GM12878 (cell line): ENCODE data around the gene SHOC2. TPM values are rescaled to one million over a fixed set of nuclear protein-coding genes. Genes with fewer than 3 reads are reported as not detected.
A peak's percentile ranks its signal among the peaks of the same experiment; 100 is the strongest.

ENCODE experiments used
- CEBPB ChIP-seq, 2 experiments: fragments of 150-350 bp in 1 of 2; IDR thresholded peaks; 2 replicates each; pipeline ENCODE4 v1.6.1; 2012 to 2014; ENCODE audit warnings: low read depth in 2 of 2, low read length in 2 of 2, borderline replicate concordance in 1 of 2, inconsistent platforms in 1 of 2
- EED ChIP-seq: sonication (generic); IDR thresholded peaks from 2 replicates; pipeline ENCODE4 v1.6.1; 2016; ENCODE audit warnings: antibody characterized with exemption, low read depth
- ETV6 ChIP-seq, 2 experiments: fragments of 450-650 bp in 1 of 2; IDR thresholded peaks in 1 of 2; conservative IDR thresholded peaks in 1 of 2; 2 replicates each; pipeline ENCODE4 v1.6.1; 2014; ENCODE audit warnings: antibody characterized with exemption in 1 of 2, borderline replicate concordance in 1 of 2, low read depth in 1 of 2, mild to moderate bottlenecking in 1 of 2, moderate library complexity in 1 of 2
- IKZF2 ChIP-seq, 2 experiments: fragments of 450-650 bp; IDR thresholded peaks; 2 replicates each; pipeline ENCODE4 v1.6.1; 2017; ENCODE audit warnings: mild to moderate bottlenecking in 2 of 2, moderate library complexity in 2 of 2
- LARP7 ChIP-seq: fragments of 450-650 bp; IDR thresholded peaks from 2 replicates; pipeline ENCODE4 v1.6.1; 2017; ENCODE audit warnings: mild to moderate bottlenecking
- NR2C1 ChIP-seq: fragments of 450-650 bp; IDR thresholded peaks from 2 replicates; pipeline ENCODE4 v1.6.1; 2017; ENCODE audit warnings: antibody characterized with exemption, mild to moderate bottlenecking, moderate library complexity
- NR2F1 ChIP-seq: fragments of 450-650 bp; conservative IDR thresholded peaks from 2 replicates; pipeline ENCODE4 v1.6.1; 2017; ENCODE audit warnings: mild to moderate bottlenecking
- PAX5 ChIP-seq: IDR thresholded peaks from 2 replicates; pipeline ENCODE4 v1.6.1; 2011; ENCODE audit warnings: low read depth, low read length, borderline replicate concordance
- PAX8 ChIP-seq: fragments of 450-650 bp; IDR thresholded peaks from 2 replicates; pipeline ENCODE4 v1.6.1; 2017; ENCODE audit warnings: mild to moderate bottlenecking, moderate library complexity
- POLR2A ChIP-seq: IDR thresholded peaks from 2 replicates; pipeline ENCODE4 v1.6.1; 2011; ENCODE audit warnings: low read depth, mild to moderate bottlenecking, low read length
- POLR2AphosphoS5 ChIP-seq: IDR thresholded peaks from 2 replicates; pipeline ENCODE4 v1.6.1; 2011; ENCODE audit warnings: mild to moderate bottlenecking, low read length, inconsistent platforms
- RAD51 ChIP-seq: fragments of 450-650 bp; IDR thresholded peaks from 2 replicates; pipeline ENCODE4 v1.6.1; 2016; ENCODE audit warnings: moderate library complexity, mild to moderate bottlenecking, inconsistent platforms
- RFX5 ChIP-seq: IDR thresholded peaks from 2 replicates; pipeline ENCODE4 v1.6.1; 2011; ENCODE audit warnings: low read depth, low read length, improper control_type of control experiment
- SMARCA5 ChIP-seq: fragments of 450-650 bp; IDR thresholded peaks from 2 replicates; pipeline ENCODE4 v1.6.1; 2017; ENCODE audit warnings: mild to moderate bottlenecking
- STAT1 ChIP-seq: fragments of 450-650 bp; conservative IDR thresholded peaks from 2 replicates; pipeline ENCODE4 v1.6.1; 2014; ENCODE audit warnings: antibody characterized with exemption, mild to moderate bottlenecking
- WRNIP1 ChIP-seq: IDR thresholded peaks from 2 replicates; pipeline ENCODE4 v1.6.1; 2011; ENCODE audit warnings: low read depth, low read length, improper control_type of control experiment, borderline replicate concordance
- ZZZ3 ChIP-seq: IDR thresholded peaks from 2 replicates; pipeline ENCODE4 v1.6.1; 2011; ENCODE audit warnings: low read depth; ENCODE audit not compliant: control insufficient read depth, insufficient read length
- polyA plus RNA-seq, 11 experiments: library from polyadenylated mRNA; depleted of rRNA in 4 of 11; unstranded in 6 of 11; stranded (reverse) in 5 of 11; fragments of >200 nt; fragmentation: Nextera tagmentation in 4 of 11; fragmentation: Illumina TruSeq in 1 of 11; extraction: Ambion mirVana in 4 of 11; extraction: Trizol in 1 of 11; gene quantifications; 1 replicate in 1 of 11; 2 replicates in 10 of 11; pipeline versions ENCODE4 v1.2.1 to v1.2.3, GENCODE V29; 2011 to 2016; ENCODE audit warnings: inconsistent platforms in 2 of 11, missing spikeins in 2 of 11, low read depth in 1 of 11
- total RNA-seq, 4 experiments: library from RNA; depleted of rRNA in 3 of 4; stranded (reverse); fragments of >200 nt in 3 of 4; fragmentation: Illumina TruSeq in 1 of 4; extraction: Trizol in 1 of 4; gene quantifications; 2 replicates each; pipeline versions ENCODE4 v1.2.1 to v1.2.3, GENCODE V29; 2013 to 2021
- TF ChIP-seq, protein P1 (sequence below): fragments of 450-650 bp; IDR thresholded peaks from 2 replicates; pipeline ENCODE4 v1.6.1; 2016; ENCODE audit warnings: mild to moderate bottlenecking
- TF ChIP-seq, protein P2 (sequence below): fragments of 450-650 bp; IDR thresholded peaks from 2 replicates; pipeline ENCODE4 v1.6.1; 2016; ENCODE audit warnings: mild to moderate bottlenecking, moderate library complexity, borderline replicate concordance
- TF ChIP-seq, protein P3 (sequence below): fragments of 450-650 bp; IDR thresholded peaks from 2 replicates; pipeline ENCODE4 v1.6.1; 2017; ENCODE audit warnings: low read depth, mild to moderate bottlenecking, moderate library complexity
- TF ChIP-seq, protein P4 (sequence below): IDR thresholded peaks from 2 replicates; pipeline ENCODE4 v1.6.1; 2011; ENCODE audit warnings: mild to moderate bottlenecking, low read depth, low read length, moderate library complexity; ENCODE audit not compliant: insufficient replicate concordance

Gene SHOC2
- total and polyA plus RNA-seq, 10 of the 15 experiments (the other 5 are each of a cell fraction or from before 2014, with no cell fraction given), result 24.8 to 65.3 (median 42.6) TPM

DNA sequence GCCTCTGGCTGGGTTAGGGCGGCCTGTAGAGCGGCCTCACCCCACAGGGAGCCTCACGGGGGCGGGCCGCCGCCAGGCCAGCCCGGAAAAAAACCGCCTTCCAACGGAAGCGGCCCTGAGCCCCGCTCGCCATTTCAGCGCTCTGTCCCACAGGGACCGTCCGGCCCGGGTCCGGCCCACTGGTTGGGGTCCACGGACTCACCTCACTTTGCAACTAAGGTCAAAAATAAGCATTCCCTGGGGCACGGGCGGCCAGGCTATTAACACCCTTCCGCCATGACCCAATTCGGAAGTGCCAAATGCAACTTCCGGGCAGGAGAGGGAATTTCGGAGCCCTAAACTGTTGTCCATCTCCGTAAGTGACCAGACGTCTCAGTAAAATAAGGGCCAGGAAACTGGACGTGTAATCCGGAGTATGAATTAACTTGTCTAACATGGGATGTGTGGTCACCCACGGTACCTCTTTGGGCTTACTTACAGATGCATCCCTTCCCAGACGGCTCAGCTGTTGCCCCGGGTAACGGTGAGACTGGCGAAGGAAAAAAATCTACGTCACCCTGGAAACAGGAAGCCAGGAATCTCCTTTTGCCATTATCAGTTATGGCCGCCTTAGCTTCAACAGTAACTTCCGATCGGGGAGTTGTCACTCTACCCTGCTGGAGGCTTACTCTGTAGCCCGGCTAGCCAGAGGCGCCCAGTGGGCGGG lies 608 bp upstream of the SHOC2 start, which contains the start of gene BBIP1 (continued):
- TF ChIP-seq, protein P1, sequence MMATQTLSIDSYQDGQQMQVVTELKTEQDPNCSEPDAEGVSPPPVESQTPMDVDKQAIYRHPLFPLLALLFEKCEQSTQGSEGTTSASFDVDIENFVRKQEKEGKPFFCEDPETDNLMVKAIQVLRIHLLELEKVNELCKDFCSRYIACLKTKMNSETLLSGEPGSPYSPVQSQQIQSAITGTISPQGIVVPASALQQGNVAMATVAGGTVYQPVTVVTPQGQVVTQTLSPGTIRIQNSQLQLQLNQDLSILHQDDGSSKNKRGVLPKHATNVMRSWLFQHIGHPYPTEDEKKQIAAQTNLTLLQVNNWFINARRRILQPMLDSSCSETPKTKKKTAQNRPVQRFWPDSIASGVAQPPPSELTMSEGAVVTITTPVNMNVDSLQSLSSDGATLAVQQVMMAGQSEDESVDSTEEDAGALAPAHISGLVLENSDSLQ, result peak; percentile 94
- TF ChIP-seq RFX5 (peak; percentile 81), ETV6 (conservative IDR thresholded peaks at IDR 0.05 in 1 of 2, IDR thresholded peaks at IDR 0.05 in 1 of 2; ENCODE audit: borderline replicate concordance in 1 of 2, low read depth in 1 of 2) (peak in 1 of 2 experiments; percentile 94; a peak in 2 of 4 replicates), PAX8 (no peak), POLR2A (peak; percentile 92), PAX5 (0 out of 2 replicates have a peak, but pooled peaks have one; percentile 40), POLR2AphosphoS5 (peak; percentile 93), WRNIP1 (no peak), EED (0 out of 2 replicates have a peak, but pooled peaks have one; percentile 61), CEBPB (IDR thresholded peaks at IDR 0.05; ENCODE audit: borderline replicate concordance in 1 of 2, low read depth in 2 of 2, low read length in 2 of 2) (no peak), NR2F1 (peak; percentile 77), SMARCA5 (peak; percentile 73; the same call in 1 of the 2 replicates), RAD51 (peak; percentile 29; the same call in 1 of the 2 replicates), NR2C1 (peak; percentile 64), LARP7 (peak; percentile 74), STAT1 (no peak; the same call in 1 of the 2 replicates), IKZF2 (IDR thresholded peaks at IDR 0.05) (peak; percentile 93 to 96), ZZZ3 (no peak)
- TF ChIP-seq, protein P2, sequence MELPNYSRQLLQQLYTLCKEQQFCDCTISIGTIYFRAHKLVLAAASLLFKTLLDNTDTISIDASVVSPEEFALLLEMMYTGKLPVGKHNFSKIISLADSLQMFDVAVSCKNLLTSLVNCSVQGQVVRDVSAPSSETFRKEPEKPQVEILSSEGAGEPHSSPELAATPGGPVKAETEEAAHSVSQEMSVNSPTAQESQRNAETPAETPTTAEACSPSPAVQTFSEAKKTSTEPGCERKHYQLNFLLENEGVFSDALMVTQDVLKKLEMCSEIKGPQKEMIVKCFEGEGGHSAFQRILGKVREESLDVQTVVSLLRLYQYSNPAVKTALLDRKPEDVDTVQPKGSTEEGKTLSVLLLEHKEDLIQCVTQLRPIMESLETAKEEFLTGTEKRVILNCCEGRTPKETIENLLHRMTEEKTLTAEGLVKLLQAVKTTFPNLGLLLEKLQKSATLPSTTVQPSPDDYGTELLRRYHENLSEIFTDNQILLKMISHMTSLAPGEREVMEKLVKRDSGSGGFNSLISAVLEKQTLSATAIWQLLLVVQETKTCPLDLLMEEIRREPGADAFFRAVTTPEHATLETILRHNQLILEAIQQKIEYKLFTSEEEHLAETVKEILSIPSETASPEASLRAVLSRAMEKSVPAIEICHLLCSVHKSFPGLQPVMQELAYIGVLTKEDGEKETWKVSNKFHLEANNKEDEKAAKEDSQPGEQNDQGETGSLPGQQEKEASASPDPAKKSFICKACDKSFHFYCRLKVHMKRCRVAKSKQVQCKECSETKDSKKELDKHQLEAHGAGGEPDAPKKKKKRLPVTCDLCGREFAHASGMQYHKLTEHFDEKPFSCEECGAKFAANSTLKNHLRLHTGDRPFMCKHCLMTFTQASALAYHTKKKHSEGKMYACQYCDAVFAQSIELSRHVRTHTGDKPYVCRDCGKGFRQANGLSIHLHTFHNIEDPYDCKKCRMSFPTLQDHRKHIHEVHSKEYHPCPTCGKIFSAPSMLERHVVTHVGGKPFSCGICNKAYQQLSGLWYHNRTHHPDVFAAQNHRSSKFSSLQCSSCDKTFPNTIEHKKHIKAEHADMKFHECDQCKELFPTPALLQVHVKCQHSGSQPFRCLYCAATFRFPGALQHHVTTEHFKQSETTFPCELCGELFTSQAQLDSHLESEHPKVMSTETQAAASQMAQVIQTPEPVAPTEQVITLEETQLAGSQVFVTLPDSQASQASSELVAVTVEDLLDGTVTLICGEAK, result peak; percentile 96
- TF ChIP-seq, protein P3, sequence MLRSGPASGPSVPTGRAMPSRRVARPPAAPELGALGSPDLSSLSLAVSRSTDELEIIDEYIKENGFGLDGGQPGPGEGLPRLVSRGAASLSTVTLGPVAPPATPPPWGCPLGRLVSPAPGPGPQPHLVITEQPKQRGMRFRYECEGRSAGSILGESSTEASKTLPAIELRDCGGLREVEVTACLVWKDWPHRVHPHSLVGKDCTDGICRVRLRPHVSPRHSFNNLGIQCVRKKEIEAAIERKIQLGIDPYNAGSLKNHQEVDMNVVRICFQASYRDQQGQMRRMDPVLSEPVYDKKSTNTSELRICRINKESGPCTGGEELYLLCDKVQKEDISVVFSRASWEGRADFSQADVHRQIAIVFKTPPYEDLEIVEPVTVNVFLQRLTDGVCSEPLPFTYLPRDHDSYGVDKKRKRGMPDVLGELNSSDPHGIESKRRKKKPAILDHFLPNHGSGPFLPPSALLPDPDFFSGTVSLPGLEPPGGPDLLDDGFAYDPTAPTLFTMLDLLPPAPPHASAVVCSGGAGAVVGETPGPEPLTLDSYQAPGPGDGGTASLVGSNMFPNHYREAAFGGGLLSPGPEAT, result peak; percentile 90
- TF ChIP-seq, protein P4, sequence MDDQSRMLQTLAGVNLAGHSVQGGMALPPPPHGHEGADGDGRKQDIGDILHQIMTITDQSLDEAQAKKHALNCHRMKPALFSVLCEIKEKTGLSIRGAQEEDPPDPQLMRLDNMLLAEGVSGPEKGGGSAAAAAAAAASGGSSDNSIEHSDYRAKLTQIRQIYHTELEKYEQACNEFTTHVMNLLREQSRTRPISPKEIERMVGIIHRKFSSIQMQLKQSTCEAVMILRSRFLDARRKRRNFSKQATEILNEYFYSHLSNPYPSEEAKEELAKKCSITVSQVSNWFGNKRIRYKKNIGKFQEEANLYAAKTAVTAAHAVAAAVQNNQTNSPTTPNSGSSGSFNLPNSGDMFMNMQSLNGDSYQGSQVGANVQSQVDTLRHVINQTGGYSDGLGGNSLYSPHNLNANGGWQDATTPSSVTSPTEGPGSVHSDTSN, result peak; percentile 70
